DMS53 treated with DMSO at 0.1 percent for 48 hours (cell line): Measurements from ENCODE around the gene WDR7.

Experiments used
- DNase-seq: peaks from one replicate; lab custom pipeline; 2025; ENCODE audit not compliant: unreplicated experiment; lab: John Stamatoyannopoulos, UW

WDR7 gene

DNA sequence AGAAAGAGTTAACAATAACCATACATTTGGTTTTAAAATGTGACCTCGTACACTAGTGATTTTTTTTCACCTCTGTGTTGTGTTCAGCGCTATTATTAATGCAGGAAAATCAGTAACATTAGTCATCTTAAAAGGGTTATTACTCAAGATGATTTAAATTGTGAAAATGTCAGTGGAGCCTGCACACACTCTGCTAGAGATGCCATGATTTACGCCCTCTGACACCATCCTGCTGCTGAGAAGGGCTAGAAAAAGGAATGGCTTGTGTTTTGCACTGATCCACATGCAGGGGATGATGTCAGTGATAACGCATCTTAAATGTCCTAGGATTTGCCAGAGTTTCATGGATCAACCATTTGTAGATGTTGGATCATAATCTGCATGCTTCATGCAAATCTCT is 374.4 kb downstream of the WDR7 start:
- no peak for DNase-seq

DNA sequence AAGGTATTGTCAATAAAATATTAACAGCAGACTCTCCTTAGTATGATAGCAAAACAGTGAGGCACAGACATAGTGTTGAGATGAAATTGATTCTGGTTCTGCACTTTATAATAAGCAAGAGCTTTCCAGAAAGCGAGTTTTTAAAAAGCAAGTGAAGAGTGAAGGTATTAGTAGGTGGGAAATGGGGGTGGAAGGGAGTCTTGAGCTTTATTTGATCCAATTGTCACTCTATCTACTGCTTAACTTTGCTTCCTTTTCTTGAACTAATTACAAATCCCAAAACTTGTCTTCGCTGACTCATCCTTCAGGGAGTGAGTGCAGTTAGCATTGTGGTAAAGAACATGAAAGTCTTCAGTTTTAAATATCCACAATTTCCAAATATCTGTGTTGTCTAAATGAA is 375.2 kb downstream of the WDR7 start:
- DNase-seq: no peak

DNA sequence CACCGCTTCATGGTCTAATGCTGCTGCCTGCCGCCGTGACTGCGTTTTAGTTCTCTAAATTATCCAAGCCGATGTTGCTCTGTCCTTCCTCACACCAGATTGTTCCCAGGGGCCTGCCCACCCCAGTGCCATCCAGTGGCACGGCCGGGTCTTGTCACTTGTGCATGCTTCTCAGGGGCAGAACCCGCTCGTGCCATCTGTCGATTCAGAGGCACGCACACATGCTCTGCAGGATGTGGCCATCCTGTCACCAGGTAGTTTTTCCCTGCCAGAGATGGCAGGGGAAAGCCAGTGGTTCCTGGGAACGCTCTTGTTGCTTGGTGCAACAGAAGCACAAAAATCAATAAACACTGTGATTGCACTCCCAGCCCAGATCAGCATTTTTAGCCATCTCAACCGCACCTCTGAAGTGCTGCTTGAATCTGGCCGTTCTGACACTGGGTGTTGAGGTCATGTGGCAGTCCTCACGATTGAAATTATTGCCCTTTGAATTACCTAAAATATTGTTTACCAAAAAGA is 376.1 kb downstream of the WDR7 start:
- DNase-seq: no peak

DNA sequence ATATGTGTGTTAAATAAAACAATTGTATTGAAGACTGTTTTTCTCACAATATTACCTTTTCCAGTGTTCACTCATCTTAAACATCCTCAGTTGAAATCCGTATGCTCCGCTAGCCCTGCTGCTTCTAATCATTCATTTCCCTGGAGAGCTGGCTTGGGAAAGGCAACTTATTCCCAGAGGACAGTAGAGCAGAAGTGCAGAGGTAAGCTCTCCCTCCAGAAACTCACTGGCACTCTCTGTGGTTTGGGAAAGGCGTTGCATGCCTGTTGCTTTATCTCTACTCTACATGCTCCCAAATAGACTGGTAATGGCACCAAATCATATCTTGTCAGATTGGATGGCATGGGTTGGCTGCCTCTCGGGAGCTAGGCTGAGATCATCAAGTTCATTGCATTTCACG is 378.6 kb downstream of the WDR7 start:
- DNase-seq: peak; percentile 18

DNA sequence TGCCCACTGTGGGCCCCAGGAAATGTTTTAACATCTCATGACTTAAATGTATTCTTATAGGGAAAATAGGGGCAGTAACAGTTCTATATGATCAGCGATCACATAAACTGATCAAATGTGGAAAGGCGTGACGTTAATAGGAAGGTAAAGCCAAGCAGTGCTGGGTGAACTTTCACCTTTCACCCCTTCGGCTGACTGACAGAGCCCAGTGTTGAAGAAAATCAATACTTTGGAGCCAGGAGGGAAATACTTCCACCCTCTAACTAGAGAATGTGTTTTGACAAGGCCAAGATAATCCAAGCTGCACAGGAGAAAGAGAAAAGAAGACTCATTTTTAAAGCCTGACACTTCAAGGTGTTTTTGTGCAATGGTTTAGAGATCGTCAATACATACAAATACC is 379.3 kb downstream of the WDR7 start:
- DNase-seq: no peak

DNA sequence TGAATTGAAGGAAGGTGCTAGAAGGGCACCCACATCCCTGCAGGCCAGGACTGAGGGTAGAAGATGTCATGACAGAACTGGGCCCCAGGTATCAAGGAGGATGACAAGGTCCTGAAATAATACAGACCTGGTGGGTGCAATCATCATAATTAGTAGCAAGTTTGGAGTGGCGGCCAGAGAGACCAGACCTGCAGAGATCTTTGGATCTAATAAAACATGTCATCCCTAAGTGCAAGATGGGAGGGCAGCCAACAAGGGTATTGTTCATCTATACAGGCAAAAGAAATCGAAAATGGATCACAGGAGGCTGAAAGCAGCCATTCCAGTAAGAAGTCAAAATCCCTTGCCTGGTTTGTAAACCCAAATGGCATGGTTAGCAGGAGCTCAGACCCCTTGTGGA is 384.4 kb downstream of the WDR7 start:
- DNase-seq: no peak

DNA sequence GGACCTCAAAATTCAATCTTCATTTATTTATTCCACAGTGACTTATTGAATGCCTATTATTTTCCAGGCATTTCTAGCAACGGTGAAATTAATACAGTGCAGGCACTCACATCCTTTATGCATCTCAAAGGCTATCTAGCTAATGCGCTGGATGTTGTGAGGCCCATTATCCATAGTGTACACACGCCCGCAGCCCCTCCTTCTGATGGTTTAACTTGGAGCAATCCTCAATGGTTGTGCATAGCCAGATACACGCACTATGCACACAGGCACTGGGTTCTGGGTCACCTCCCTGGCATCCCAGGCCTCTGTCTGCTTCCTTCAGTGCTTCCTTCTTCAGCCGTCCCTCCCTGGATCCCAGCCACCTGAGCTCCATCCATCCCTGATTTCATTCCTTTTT is 387.2 kb downstream of the WDR7 start:
- DNase-seq: no peak

DNA sequence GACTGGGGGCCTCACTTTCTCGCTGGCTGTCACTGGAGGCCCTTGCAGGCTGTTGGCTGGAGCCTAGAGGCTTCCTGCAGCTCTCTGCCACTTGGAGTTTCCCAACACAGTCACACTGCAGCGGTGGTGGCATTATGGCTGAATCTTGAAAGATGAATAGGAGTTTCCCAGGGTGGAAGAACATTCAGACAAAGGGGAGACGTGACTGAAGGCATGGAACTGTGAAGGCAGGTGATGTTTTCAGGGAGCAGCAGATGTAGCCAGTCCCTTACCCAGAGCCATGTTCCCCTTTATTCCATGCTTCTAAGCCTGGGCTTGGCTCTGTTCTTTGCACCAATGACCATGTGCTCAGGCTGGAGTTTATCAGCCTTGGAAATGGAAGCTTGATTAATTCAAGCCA is 389.0 kb downstream of the WDR7 start:
- DNase-seq: no peak

DNA sequence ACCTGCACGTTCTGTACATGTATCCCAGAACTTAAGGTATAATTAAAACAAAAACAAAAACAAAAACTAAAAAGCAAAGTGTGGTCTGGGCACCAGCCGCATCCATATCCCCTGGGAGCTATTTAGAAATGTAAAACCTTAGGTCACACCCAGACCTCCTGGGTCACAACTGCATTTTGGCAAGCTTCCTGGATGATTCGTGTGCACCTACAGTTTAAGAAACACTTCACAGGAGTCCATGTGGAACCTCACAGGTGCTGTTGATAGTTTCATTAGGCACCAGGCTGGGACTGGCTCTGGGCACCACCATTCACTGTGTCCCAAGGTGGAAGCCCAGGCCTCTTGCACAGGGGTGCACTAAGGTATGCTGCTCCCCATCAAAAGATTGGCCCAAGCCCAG is 392.1 kb downstream of the WDR7 start:
- DNase-seq: no peak

DNA sequence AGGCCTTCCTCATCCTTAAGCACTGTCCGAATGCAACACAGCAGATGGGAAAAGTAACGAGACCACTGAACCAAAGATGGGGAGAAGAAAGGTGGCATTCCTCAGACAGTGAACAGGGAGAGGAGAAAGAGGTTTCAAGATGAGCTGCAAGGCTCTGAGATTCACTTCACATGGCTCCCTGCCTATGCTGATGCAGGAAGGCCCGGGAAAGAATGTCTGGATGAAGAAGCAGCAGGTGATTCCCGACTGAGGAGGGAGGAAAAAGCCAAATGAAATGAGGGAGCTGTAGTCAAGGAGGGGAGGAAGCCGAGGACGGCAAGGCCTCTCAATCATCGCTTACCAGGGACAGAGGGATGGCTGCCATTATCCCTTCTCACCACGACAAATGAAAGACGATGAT is 397.2 kb downstream of the WDR7 start:
- no peak for DNase-seq

DNA sequence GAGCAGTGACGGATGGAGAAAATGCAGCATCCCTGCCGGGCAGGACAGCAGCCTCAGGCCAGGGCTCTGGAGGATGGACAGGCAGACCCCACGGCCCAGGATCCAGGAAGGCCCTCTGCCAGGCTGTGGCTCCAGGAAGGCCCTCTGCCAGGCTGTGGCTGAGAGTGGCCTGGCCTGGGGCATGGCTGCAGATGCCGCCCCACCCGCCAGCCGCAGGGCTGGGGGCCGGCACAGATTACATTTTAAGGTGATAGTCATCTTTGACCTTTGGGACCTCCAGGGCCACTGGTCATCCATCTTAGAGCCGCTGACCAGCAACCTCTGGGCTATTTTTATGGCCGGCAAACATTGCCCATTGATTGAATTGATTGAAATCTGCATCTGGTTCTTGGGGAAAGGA is 397.7 kb downstream of the WDR7 start:
- no peak for DNase-seq

DNA sequence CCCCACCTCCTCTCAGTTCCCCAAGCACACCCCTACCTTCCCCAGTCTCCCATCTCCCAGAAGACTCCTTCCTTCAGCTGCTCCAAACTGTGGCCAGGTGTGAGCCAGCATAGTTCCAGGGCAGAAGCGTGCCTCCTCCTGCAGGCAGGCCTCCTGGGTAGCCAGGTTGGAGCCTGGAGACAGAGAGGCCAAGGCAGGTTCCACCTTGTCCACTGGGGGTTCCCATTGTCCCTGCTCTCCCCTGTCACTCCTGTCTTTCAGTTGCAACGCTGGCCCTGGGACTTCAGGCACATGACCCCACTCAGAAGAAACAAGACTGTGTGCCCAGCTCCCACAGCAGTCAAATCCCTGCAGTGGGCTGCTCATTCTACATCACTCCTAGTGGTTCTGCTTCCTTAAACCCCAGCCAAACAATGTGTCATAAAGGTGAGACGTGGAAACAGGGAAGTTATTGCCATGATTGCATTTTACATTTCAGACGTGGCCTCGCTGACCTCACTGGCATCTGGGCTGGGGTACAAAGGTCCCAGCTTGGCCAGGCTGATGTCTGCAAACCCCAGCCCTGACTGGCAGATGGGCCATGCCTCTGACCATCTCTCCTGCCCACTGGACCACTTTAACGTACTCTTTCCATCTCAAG is 399.3 kb downstream of the WDR7 start:
- no peak for DNase-seq

DNA sequence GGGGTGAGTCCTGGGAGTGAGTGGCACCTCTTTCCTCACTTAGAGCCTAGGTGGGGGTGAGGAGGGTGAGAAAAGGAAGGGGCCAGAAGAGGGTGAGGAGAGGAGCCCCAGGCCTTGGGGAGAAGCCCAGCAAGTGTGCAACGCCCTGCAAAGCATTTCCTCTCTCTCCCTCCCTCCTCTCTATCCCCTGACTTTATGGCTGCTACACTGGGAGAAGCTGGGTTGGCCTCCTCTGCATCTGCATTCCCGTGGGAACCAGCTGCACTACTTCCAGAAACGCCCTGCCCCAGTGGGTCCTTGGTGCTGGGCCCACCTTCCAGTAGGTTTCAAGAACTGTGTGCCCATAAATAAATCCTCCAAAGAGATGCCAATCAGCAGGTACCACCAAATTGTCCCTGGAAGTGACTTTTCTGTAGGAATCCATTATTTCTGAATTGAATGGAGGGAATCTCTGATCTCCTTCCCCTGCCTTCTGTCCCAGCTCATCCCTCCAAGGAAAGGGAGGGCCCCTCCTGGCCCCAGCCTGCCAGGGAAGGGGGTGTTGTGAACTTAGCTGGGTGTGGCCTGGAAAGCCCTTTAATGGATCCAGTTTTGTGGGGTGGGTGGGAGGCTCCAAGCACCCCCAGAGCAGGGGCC is 400.0 kb downstream of the WDR7 start:
- no peak for DNase-seq

DNA sequence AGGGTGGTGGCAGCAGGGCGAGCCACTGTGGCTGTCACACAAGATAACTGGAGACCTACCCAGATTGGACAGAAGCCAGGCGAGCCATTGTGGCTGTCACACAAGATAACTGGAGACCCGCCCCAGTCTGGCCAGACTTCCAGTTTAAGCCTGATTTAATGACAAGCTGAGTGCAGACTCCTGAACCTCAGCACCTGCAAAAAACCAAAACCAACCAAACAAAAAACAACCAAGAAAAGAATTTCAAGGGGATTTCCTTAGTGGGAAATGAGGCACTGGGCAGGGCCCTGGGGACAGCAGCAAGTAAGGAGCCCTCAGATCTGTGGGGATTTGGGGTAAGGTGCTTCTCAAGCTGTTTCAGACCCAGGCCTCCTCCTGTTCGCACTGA is 400.5 kb downstream of the WDR7 start:
- DNase-seq: no peak

DNA sequence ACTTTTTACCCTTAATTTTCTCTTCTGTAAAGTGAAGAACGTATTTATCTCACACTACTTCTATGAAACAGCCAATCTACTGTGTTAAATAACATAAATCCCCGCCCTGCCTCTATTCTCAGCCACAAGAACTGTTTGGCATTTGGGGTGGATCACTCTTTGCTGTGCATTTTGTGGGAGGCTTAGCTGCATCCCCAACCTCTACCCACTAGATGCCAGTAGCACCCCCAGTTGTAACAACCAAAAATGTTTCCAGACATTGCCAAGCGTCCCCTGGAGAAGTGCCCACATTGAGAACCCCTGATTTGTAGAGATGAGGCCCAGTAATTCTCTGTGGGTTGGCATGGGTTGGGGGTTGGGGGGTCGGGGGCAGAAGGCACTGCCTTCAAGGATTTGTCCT is 401.0 kb downstream of the WDR7 start:
- DNase-seq: no peak

DNA sequence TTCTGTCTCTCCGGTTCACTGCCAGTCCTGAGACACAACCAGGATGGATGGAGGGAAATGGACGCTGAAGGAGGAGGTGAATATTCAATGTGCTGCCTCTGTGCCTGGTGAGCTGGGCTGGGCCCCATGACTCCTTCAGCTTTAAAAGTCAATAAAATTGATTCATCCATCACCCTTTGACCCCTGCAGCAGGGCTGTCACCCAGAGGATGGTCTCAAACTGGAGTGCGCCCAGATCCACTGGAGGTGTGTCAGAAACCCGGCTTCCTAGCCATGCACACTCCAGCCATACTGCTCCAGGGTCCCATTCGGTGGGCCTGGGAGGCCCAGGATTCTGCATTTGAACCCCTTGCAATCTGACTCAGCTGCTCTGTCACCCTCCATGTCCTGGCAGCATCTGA is 401.6 kb downstream of the WDR7 start:
- DNase-seq: no peak

DNA sequence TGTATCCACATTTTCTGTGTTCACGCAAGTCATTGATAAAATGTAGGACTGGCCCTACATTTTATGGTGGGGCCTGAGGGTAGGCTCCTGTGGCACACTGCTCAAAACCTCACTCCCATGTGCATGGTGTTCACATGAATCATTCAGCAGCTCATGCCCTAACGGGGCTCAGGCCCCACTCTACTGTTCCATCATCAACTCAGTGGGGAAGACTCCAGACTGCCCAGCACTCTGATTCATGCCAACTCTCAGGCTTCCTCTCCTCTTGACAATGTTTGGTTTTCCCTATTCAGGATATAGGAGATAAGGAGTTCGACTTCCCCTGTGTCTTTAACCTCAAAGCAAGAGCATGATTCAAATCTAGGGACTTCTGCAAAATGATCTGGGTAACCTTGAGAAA is 403.7 kb downstream of the WDR7 start:
- DNase-seq: no peak

DNA sequence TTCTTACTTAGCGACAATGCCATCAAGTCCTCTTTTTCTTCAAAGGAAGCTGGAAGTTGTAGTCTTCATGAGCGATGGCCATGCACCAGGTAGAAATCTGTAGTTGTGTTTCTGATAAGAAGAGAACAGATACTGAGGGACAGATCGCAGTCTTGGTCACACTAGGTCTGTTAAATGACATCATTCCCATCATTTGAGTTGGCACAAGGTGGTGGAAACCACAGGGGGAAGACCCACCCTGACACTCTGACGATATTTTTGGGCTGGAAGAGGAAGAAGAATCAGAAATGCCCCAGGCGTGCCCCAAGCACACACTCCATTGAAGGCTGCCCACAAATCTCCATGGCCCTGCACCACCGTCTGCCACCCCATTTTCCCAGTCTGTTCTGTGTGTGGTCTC is 406.7 kb downstream of the WDR7 start:
- no peak for DNase-seq

DNA sequence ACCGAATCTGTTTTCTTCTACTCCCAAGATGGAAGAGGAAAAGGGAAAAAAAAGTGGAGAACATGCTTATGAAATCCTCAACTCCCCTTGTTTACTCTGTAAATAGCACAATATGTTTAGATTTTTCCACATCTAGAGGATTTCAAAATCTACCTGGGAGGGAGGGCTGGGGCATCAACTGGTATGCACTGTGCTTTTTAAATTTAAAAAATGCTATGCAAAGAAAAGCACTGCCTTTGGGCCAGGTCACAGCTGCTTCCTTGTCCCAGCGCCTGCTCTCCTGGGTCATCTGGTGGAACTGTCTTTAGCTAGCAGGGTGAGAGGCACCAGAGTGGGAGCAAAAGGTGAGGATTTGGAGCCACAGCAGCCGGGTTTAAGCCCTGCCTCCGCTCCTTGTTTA is 407.6 kb downstream of the WDR7 start:
- DNase-seq: no peak

DNA sequence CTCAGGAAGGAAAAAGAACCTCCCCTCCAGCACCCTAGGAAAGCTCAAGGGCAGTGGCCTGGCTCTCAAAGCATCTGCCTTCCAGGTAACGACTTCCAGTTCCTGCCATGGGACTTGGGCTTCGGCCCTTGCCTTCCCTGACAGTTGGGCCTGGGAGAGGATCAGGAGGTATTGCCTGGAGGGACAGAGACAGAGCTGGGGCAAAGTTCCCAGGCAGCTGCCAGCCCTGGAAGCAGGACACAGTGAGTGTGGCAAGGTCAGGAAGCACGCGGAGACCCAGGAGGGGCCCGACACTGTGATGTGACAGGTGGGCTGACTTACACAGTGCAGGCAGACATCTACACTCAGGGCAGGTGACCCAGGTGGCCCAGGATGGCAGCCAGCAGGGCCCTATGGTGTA is 408.2 kb downstream of the WDR7 start:
- no peak for DNase-seq

DNA sequence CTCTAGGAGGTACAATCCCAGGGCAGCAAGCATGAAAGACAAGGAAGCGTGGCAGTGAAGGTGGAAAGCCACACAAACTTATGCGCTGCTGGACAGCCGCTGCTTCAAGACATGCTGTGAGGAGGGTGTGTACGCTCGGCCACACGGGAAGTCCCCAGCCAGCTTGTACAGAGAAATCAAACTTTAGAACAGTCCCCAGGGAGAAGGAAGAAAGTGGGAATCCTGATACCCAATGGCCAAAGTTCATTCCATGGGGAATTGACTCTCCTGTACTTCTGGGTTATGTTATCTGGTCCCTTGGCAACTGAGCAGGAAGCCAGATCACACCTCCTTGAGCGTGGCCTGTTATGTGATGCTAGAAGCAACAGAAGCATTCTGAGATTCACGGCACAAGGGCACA is 409.7 kb downstream of the WDR7 start:
- DNase-seq: no peak

DNA sequence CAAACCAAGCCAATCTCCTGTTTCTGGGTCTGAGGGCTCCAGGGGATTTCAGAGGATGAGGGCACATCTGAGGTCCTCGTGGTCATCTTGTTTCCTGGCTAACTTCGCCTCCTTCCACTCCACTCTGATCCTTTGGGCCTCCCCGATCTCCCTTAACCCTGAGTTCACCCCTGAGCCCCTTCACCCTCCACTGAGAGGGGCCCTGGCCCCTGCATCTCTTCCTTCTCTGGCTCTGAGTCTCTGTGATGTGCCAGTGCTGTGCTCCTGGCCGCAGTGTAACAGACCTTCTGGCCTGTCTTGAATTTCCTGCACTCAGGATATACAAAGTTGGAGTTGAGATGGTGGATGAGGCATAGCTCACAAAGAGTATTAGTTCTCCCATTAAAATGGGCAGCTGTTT is 411.0 kb downstream of the WDR7 start:
- DNase-seq: no peak

DNA sequence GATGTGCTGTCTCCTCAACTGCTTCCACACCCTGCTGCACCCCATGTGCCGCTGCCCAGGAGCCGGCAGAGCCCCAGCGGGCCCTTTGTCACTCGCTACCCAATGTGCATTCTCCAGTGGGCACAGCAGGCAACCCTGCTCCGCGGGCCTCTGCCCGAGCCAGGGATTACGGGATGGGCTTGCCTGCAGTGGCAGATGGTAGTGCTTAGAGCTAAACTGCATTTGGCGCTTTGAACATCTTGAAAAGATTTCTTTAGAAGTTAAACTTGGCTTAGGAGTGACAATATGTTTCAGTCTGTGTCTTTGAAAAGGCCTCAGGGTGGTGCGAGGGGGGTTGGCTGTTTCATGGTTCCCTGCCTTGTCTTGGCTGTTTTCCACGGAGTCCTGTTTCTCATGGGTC is 411.7 kb downstream of the WDR7 start:
- DNase-seq: no peak
